IPS-18a (cell line): ENCODE measurements around the gene CPED1.

Experiments used
- H3K27ac ChIP-seq: one replicate; pipeline ENCODE4 v1.5.1; 2013; ENCODE audit warnings: low read length
- H3K27me3 ChIP-seq: one replicate; pipeline ENCODE4 v1.6.1; 2013; ENCODE audit warnings: mild to moderate bottlenecking, low read length; ENCODE audit not compliant: control insufficient read depth, insufficient read depth
- H3K36me3 ChIP-seq: one replicate; pipeline ENCODE4 v1.6.1; 2013; ENCODE audit warnings: low read depth, low read length; ENCODE audit not compliant: control insufficient read depth
- H3K4me1 ChIP-seq: one replicate; pipeline ENCODE4 v1.6.1; 2013; ENCODE audit warnings: low read depth, low read length; ENCODE audit not compliant: control insufficient read depth
- H3K4me3 ChIP-seq: one replicate; pipeline ENCODE4 v1.5.1; 2013; ENCODE audit warnings: low read length
- H3K9ac ChIP-seq: one replicate; pipeline ENCODE4 v1.6.1; 2013; ENCODE audit warnings: mild to moderate bottlenecking, low read length, moderate library complexity
- H3K9me3 ChIP-seq: one replicate; pipeline ENCODE4 v1.6.1; 2013; ENCODE audit warnings: low read depth, low read length; ENCODE audit not compliant: control insufficient read depth

The CPED1 gene

GRCh38 chr7:120988591-120989256 is at the start of gene CPED1:
Gene CPED1, plus strand, starts transcription at chr7:120988711. Its CDS starts 911 bp downstream, at chr7:120989622.
- H3K9ac ChIP-seq, result no peak within 1 kb of the TSS
- no peaks in the 10 kb centered on the region for H3K36me3 ChIP-seq
- peaks cover 8% of the 10 kb centered on the region for H3K4me1 ChIP-seq
- no peaks in the 10 kb centered on the region for H3K9me3 ChIP-seq
- H3K27ac ChIP-seq, result no peak within 1 kb of the TSS
- H3K4me3 ChIP-seq, result peak within 1 kb of the TSS; percentile 55
- H3K27me3 ChIP-seq, result peaks cover 26% of the 10 kb centered on the region

- H3K9ac ChIP-seq, result no peak overlapping the region
- no peaks in the 10 kb centered on the region for H3K4me1 ChIP-seq
- H3K27me3 ChIP-seq, result no peaks in the 10 kb centered on the region
- no peaks in the 10 kb centered on the region for H3K9me3 ChIP-seq
- no peaks in the 10 kb centered on the region for H3K36me3 ChIP-seq
- H3K4me3 ChIP-seq, result no peak overlapping the region
- no peak overlapping the region for H3K27ac ChIP-seq
These were observed 49.2 kb upstream of the CPED1 start for GRCh38 chr7:120939345-120939744.

DNA sequence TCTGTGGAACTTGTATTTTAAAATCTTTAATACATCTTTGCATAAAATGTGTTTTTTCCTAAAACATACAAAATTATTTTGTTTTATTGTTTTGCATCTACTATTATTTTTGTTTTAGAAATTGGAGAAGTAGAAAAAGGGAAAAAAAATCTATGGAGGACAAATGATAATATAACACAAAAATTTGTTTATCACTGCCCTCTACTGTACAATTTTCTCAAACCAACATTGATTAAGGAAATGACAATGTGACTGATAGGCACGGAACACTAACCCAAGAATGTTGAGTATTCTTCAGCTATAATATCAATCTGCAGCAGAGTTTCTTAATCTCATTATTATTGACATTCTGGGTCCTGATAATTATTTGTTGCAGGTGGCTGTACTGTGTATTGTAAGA is 47.4 kb upstream of the CPED1 start:
- Histone ChIP-seq H3K4me1 (no peaks in the 10 kb centered on the region), H3K27me3 (no peaks in the 10 kb centered on the region), H3K4me3 (no peak overlapping the region), H3K27ac (no peak overlapping the region), H3K9me3 (no peaks in the 10 kb centered on the region), H3K36me3 (no peaks in the 10 kb centered on the region), H3K9ac (no peak overlapping the region)

DNA sequence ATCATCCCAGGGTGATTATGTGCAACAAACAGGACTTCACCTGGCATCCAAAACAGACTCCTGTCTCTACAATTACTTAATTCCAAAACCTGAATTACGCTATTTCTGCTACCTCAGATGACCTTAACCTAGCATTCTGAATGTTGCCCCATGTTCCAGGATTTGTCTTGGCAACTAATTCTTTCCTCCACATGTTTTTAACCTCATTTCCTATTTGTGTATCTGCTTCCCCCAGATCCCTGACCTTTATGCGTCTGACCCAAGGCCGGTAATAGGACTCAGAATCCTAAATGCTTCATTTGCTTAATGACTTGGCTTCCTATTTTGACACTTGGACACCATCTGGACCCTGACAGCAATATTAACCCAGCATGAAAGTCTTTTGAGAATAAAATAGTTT is 46.7 kb upstream of the CPED1 start:
- Histone ChIP-seq H3K4me1 (no peaks in the 10 kb centered on the region), H3K27ac (no peak overlapping the region), H3K9me3 (no peaks in the 10 kb centered on the region), H3K27me3 (no peaks in the 10 kb centered on the region), H3K36me3 (no peaks in the 10 kb centered on the region), H3K4me3 (no peak overlapping the region), H3K9ac (no peak overlapping the region)

GRCh38 chr7:120942861-120943260 is 45.6 kb upstream of the CPED1 start:
- no peaks in the 10 kb centered on the region for H3K9me3 ChIP-seq
- H3K4me1 ChIP-seq, result no peaks in the 10 kb centered on the region
- H3K9ac ChIP-seq, result no peak overlapping the region
- H3K27me3 ChIP-seq, result no peaks in the 10 kb centered on the region
- no peaks in the 10 kb centered on the region for H3K36me3 ChIP-seq
- H3K4me3 ChIP-seq, result no peak overlapping the region
- no peak overlapping the region for H3K27ac ChIP-seq

GRCh38 chr7:120944826-120945562 is 43.5 kb upstream of the CPED1 start:
- Histone ChIP-seq H3K36me3 (no peaks in the 10 kb centered on the region), H3K4me1 (no peaks in the 10 kb centered on the region), H3K9ac (no peak overlapping the region), H3K4me3 (no peak overlapping the region), H3K27me3 (no peaks in the 10 kb centered on the region), H3K9me3 (no peaks in the 10 kb centered on the region), H3K27ac (no peak overlapping the region)

DNA sequence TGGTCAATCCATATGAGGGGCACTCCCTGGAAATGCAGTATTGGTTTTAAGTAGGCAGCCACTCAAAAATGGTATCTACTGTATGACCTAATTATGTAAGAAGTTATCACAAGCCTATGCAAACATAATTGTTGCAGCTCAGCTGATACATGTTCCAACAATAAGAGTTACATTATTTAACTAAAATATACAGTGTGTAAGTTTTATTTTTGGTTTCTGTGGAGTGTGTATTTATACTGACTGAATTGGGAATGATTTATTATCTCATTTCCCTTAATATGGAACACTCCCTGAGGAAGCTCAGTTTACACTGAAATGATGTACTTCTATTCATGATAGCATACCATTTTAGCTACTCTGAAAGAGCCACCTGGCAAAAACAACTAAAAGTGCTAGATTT is 40.5 kb upstream of the CPED1 start:
- Histone ChIP-seq H3K4me3 (no peak overlapping the region), H3K9ac (no peak overlapping the region), H3K36me3 (peaks cover 5% of the 10 kb centered on the region), H3K27ac (no peak overlapping the region), H3K9me3 (no peaks in the 10 kb centered on the region), H3K27me3 (no peaks in the 10 kb centered on the region), H3K4me1 (peaks cover 5% of the 10 kb centered on the region)

- Histone ChIP-seq H3K36me3 (peaks cover 11% of the 10 kb centered on the region), H3K9ac (peak overlapping the region; percentile 97), H3K9me3 (no peaks in the 10 kb centered on the region), H3K4me3 (peak overlapping the region; percentile 97), H3K27ac (no peak overlapping the region), H3K27me3 (no peaks in the 10 kb centered on the region), H3K4me1 (peaks cover 5% of the 10 kb centered on the region)
These were observed 39.1 kb upstream of the CPED1 start for GRCh38 chr7:120949393-120949911.

DNA sequence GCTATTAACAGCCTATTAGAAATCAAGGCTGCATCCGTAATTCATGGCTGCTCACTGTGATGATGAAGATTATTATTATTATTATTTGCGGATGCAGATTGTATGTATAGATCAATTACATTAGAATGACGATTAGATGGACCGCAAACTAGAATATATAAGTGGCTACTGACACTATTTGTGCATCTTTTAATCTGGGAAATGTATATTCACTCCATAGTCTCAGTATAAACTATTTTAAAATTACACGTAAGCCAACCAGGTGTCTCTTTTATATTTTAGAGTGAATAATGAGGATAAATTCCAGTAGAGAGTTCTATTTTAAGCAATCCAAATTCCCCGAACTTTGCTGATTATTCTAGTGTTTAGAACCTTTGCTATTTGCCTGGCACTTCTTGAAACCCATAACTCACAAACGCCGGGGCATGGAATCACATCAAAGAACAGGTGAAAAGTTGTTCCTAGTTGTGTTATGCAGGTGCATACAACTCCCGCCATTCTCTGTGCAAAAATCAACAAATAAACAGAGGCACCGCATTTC is 38.4 kb upstream of the CPED1 start:
- Histone ChIP-seq H3K27ac (peak overlapping the region; percentile 85), H3K4me3 (peak overlapping the region; percentile 97), H3K27me3 (no peaks in the 10 kb centered on the region), H3K4me1 (peaks cover 5% of the 10 kb centered on the region), H3K36me3 (peaks cover 17% of the 10 kb centered on the region), H3K9ac (peak overlapping the region; percentile 97), H3K9me3 (no peaks in the 10 kb centered on the region)

DNA sequence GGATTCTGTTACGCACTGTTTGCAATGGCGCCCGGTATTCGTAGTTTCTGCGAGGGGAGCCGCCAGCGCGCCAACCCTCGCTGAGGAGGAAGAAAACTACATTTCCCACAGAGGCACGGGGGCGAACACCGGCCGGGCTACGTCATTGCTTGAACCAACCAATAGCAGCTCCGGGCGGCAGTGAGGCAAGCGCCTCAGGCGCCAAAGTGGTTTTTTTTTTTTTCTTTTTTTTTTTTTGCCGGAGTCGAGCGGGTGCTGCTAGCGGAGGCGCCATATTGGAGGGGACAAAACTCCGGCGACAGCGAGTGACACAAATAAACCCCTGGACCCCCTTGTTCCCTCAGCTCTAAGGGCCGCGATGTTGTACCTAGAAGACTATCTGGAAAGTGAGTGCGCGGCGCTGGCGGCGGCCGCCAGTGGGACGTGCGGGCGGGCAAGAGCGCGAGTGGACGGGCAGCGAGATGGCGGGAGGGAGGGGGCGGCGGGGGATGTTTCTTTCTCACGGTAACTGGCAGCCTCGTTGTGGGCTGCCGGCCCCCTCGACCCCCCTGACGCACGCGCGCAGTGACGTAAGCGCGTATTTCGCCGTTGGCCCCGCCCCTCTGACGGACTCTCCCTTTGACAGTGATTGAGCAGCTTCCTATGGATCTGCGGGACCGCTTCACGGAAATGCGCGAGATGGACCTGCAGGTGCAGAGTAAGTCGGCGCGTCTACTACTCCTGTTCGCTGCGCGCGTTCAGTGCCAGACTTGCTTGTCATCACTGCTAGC is 37.8 kb upstream of the CPED1 start, which contains the start of gene ING3:
ING3 (plus strand) TSS at position 239 of the 770 bp plus-strand sequence; CDS start at position 359, 120 bp downstream.
- peaks cover 5% of the 10 kb centered on the region for H3K4me1 ChIP-seq
- peak within 1 kb of the TSS; percentile 97 for H3K27ac ChIP-seq
- peaks cover 23% of the 10 kb centered on the region for H3K36me3 ChIP-seq
- H3K9me3 ChIP-seq, result no peaks in the 10 kb centered on the region
- H3K27me3 ChIP-seq, result no peaks in the 10 kb centered on the region
- H3K4me3 ChIP-seq, result peak within 1 kb of the TSS; percentile 97
- H3K9ac ChIP-seq, result peak within 1 kb of the TSS; percentile 97

- Histone ChIP-seq H3K27me3 (no peaks in the 10 kb centered on the region), H3K4me1 (peaks cover 5% of the 10 kb centered on the region), H3K36me3 (peaks cover 29% of the 10 kb centered on the region), H3K4me3 (peak overlapping the region; percentile 97), H3K27ac (peak overlapping the region; percentile 97), H3K9ac (peak overlapping the region; percentile 97), H3K9me3 (no peaks in the 10 kb centered on the region)
These were observed 37.2 kb upstream of the CPED1 start for GRCh38 chr7:120951309-120951699.
